NCI-H146 treated with DMSO at 0.1 percent for 48 hours (cell line): Measurements from ENCODE around the gene NKPD1.
A peak's percentile ranks its signal among the peaks of the same experiment; 100 is the strongest.

ENCODE experiments used
- DNase-seq: peaks from one replicate; lab custom pipeline; 2025; ENCODE audit not compliant: unreplicated experiment; lab: John Stamatoyannopoulos, UW

The NKPD1 gene

DNA sequence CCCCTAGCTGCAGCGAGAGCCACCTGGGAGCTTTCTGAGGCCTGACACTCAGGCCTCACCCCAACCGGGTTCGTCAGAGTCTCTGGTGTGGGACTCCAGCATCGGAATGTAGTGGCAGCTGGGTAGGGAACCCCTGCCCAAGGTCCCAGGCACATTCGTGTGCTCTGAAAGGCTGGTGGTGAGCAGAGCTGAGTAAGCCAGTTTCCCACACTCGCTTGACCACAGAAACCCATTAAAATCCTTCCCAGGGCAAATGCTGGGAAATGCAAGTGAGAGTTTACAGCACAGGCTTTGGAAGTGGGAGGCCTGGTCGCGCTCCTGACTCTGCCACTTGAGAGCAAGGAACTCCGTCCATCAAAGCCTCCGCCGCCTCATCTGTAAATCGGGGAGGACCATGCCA lies 13.0 kb upstream of the NKPD1 start:
- no peak for DNase-seq

GRCh38 chr19:45172611-45173208 lies 11.9 kb upstream of the NKPD1 start:
- no peak for DNase-seq

- no peak for DNase-seq
Observed at GRCh38 chr19:45172173-45172572, 11.4 kb upstream of the NKPD1 start.

GRCh38 chr19:45171211-45171623 lies 10.4 kb upstream of the NKPD1 start:
- DNase-seq, result no peak

GRCh38 chr19:45170146-45171106 lies 9.6 kb upstream of the NKPD1 start:
- DNase-seq, result no peak

GRCh38 chr19:45169602-45170001 lies 8.8 kb upstream of the NKPD1 start:
- DNase-seq, result no peak

DNA sequence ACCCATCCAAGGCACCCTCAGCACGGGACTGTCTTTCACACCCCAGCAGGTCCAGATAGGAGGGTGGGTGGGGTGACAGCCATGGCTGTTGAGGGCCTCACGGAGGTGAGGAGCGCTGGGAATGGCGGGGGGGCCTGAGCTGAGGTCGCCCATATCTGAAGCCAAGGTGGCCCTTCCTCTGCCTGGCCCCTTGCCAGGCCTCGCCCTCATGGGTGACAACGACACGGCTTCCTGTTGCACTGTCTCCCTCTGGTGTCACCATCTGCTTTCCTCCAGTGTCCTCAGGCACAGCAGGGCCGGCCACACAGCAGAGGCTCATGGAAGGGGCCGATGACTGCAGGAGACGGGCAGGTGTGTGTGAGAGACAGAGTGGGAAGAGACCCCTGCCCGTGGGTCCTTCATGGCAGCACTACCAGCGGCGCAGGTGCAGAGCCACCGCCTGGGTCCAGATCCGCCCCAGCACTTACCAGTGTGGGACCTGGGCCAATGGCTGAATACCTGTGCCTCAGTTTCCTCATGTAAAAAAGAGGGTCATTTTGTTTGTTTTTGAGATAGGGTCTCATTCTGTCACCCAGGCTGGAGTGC lies 8.1 kb upstream of the NKPD1 start:
- DNase-seq, result no peak

GRCh38 chr19:45166723-45167252 lies 6.0 kb upstream of the NKPD1 start:
- DNase-seq, result no peak

GRCh38 chr19:45164577-45165335 lies 4.0 kb upstream of the NKPD1 start:
- DNase-seq, result no peak

DNA sequence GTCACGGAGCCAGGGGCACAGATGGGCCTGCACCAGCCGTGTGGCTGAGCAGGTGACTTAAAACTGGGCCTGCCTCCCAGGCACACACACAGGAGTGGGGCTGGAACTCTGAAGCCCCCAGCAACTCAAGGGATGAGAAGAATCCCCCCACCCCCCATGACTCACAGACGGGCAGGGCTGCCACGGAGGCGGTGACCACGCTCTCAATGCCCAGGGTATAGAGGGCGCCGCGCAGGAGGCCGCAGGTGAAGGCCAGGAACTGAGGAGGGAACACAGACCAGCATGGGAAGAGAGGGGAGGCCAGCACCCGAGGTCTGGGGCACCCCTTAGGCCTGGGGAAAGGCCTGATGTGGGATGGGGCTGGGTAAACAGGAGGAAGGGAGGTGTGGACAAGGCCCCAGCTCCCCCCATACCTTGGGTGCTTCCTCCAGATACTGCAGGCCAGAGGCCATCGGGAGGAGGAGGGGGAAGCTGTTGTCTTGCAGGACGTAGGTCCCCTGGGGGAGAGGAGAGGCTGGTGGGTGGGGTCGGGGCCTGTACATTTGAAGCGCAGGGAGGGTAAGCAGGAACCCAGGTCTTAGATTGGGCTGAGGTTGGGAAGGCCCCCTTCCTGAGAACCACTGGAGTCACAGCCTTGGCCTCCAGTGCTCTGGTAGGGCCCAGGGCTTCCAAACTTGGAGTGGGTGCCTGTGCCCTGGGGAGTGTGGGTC lies 3.1 kb upstream of the NKPD1 start:
- no peak for DNase-seq

GRCh38 chr19:45163156-45163555 lies 2.4 kb upstream of the NKPD1 start:
- no peak for DNase-seq

DNA sequence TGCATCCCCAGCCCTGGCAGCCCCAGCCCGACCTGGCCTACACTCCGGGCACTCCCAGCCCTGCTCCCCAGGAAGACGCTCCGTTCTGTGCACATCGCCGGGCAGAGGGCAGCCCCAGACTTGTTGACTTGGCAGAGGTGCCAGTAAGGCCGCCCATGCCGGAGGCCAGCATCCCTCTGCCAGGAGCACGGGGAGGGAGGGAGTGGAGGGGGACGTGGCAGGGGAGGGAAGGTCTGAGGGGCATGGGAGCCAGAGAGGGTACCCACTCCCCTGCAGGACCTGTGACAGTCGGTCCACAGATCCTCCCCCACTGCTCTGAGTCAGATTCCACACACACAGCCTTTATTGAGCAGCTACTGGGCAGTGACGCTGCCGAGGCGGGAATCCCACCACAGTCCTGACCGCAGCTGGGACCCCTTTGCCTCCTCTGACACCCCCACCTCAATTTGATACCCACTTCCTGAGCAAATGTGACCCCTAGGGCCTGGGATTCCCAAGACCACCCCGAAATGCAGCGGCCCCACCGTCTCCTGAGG lies 1.9 kb upstream of the NKPD1 start:
- DNase-seq, result no peak

- peak; percentile 19 for DNase-seq
Observed at GRCh38 chr19:45161738-45162607, 1.2 kb upstream of the NKPD1 start.

DNA sequence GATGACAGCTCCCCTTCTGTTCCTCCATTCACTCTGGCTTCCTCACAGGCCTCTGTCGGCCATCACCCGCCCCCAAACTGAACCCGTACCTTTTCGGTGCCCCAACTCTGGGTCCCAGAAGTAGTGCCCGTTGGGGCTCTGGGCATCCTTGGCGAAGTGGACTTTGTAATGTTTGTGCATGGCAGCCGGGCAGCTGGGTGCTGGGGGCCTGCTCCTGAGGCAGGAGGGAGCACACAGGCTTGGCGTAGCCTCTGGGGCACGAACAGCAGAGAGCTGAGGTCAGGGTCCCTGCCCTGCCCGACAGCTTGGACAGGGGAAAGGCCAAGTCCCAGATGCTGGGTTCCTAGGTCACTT lies 834 bp downstream of the NKPD1 start:
- no peak for DNase-seq

GRCh38 chr19:45159210-45159970 lies 1.4 kb downstream of the NKPD1 start:
- DNase-seq, result no peak

DNA sequence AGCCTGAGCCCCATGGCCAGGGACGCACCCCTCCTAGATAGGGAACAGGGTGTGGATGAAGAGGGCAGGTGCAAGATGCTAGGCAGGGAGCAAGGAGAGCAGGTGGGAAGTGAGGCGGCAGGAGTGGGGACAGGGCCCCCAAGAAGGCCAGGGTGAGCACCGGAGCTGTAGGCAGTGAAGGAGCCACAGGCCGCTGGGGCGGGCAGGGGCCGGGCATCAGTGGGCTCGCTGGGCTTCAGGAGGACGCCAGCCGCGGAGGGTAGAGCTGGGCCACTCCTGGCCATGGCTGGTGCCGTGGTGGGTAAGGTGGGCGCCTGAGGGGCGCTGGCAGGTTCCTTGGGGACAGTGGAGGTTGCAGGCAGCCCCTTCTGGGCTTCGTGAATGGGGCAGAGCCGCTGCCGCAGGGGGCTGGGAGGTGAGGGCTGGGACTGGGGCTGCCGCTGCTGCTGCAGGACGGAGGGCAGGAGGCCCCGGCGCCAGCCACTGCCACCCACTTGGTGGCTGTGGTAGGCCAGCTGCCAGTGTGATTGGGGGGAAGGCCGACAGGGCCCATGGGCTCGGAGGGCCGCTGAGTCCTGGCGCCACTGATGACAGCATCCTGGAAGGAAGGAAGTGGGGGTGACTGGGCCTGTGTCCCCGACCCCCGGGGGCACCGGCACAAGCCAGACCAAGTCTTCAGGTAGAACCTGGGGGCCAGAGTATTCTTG lies 2.1 kb downstream of the NKPD1 start:
- DNase-seq, result no peak

DNA sequence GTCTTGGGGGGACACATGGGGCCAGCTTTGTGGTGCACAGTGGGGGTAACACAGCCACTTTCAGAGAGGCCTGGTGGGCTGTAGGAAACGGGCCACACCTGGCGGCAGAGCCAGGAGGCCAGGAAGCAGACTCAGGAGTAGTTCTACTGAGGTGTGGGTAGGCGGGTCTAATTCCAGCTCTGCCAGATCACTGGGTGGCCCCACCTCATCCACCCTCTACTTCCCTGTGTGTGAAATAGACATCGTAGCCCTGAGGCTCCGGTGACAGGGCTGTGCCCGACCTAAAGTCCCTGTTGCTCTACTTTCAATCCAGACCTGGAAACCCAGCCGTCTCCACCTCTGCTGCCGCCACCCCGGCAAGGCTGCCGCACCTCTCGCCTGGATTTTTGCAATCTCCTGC lies 4.0 kb downstream of the NKPD1 start:
- no peak for DNase-seq

- no peak for DNase-seq
Observed at GRCh38 chr19:45156011-45156630, 4.7 kb downstream of the NKPD1 start.
